DMS53 (cell line): ENCODE data around the gene LAS1L.
"Not testable (repeated sequence)": the region's sequence is repeated elsewhere in the genome, so short reads cannot be mapped to it uniquely, and the experiment has no call there.

Experiments used
- DNase-seq: peaks from one replicate; lab custom pipeline; 2025; lab: John Stamatoyannopoulos, UW

The LAS1L gene

GRCh38 chrX:65517923-65518322 lies 16.7 kb downstream of the LAS1L start:
- no peak for DNase-seq

- DNase-seq, result no peak
These were observed 17.8 kb downstream of the LAS1L start for GRCh38 chrX:65516756-65517155.

GRCh38 chrX:65513610-65514009 lies 21.0 kb downstream of the LAS1L start:
- DNase-seq, result no peak

GRCh38 chrX:65509400-65509799 lies 25.2 kb downstream of the LAS1L start:
- no peak for DNase-seq

GRCh38 chrX:65508851-65509250 lies 25.7 kb downstream of the LAS1L start:
- no peak for DNase-seq

GRCh38 chrX:65502618-65503017 lies 32.0 kb downstream of the LAS1L start:
- DNase-seq, result no peak

GRCh38 chrX:65493431-65493830 lies 41.2 kb downstream of the LAS1L start:
- no peak for DNase-seq

GRCh38 chrX:65491620-65492019 lies 43.0 kb downstream of the LAS1L start:
- no peak for DNase-seq

- no peak for DNase-seq
These were observed 46.1 kb downstream of the LAS1L start for GRCh38 chrX:65488495-65488894.

GRCh38 chrX:65480960-65481359 lies 53.6 kb downstream of the LAS1L start:
- peak; percentile 7 for DNase-seq

GRCh38 chrX:65479102-65479501 lies 55.5 kb downstream of the LAS1L start:
- not testable (repeated sequence) for DNase-seq

- no peak for DNase-seq
These were observed 58.0 kb downstream of the LAS1L start for GRCh38 chrX:65476564-65476963.

GRCh38 chrX:65463550-65463949 lies 71.0 kb downstream of the LAS1L start:
- no peak for DNase-seq
